Anterior cingulate cortex (tissue), 58 donors: ENCODE data around the gene S100A2.
"Not testable (repeated sequence)": the region's sequence is repeated elsewhere in the genome, so short reads cannot be mapped to it uniquely, and the experiment has no call there.

ENCODE experiments used
- DNase-seq, 58 donors: peaks; one replicate each; lab custom pipeline; 2025; lab: John Stamatoyannopoulos, UW

The S100A2 gene

DNA sequence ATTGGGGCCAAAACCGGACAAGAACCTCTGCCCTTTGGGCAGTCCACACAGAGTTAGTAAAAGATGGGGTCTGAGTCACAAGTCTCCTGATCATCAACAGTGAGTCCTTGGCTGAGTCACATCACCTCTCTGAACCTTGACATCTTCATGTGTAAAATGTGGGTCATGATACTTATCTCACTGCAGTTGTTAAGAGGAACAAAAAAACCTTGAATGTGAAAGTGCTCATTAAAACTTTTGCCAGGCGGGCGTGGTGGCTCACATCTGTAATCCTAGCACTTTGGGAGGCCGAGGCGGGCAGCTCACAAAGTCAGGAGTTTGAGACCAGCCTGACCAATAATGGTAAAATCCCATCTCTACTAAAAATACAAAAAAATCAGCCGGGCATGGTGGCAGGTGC is 31.6 kb upstream of the S100A2 start:
- no peak for DNase-seq

GRCh38 chr1:153592748-153593147 is 27.1 kb upstream of the S100A2 start:
- DNase-seq: peak in 4 of 58 donors; percentile 18 to 66 (median 39)

DNA sequence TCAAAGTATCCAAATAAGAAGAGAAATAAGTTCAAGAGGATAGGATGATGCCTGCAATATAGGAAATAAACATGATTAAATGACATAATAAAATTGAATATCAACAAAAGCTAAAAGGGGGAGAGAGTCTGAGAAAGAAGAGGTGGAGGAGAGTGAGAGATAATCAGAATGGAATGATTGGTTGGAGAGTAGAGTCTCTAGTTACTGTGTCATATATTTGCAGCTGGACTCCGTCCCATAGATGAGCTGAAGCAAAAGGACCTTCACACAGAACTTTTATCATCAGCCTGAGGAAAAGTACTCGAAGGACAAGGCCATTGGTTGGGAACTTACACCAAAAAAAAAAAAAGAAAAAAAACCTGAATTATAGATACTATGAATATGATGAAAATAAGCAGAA is 22.8 kb upstream of the S100A2 start:
- DNase-seq: no peak

- DNase-seq: not testable (repeated sequence)
These were observed 22.4 kb upstream of the S100A2 start for GRCh38 chr1:153588033-153588432.

- no peak for DNase-seq
These were observed 21.7 kb upstream of the S100A2 start for GRCh38 chr1:153587314-153587713.

DNA sequence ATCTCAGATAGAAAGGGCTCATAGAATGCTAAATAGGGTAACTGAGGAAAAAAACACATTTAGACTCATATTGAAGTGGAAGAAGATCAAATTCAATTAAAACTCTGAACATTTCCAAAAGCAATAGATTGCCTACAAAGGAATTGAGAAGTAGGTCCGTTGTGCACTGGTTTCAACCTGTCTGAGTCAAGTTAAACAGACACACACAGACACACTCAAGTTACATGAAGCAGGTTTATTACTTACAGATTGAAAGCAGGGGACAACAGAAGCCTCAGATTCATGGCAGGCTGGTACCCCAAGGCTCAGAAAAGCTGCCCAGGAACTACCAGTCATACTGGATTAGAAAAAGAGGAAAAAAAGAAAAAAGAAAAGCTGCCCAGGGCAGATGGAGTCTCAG is 20.7 kb upstream of the S100A2 start:
- DNase-seq: no peak

GRCh38 chr1:153585006-153585405 is 19.4 kb upstream of the S100A2 start:
- no peak for DNase-seq

- DNase-seq: no peak
These were observed 18.3 kb upstream of the S100A2 start for GRCh38 chr1:153583976-153584375.

DNA sequence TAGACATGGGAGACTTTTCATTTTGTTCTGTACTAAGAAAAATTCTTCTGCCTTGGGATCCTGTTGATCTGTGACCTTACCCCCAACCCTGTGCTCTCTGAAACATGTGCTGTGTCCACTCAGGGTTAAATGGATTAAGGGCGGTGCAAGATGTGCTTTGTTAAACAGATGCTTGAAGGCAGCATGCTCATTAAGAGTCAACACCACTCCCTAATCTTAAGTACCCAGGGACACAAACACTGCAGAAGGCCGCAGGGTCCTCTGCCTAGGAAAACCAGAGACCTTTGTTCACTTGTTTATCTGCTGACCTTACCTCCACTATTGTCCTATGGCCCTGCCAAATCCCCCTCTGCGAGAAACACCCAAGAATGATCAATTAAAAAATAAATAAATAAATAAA is 17.9 kb upstream of the S100A2 start:
- DNase-seq: not testable (repeated sequence)

DNA sequence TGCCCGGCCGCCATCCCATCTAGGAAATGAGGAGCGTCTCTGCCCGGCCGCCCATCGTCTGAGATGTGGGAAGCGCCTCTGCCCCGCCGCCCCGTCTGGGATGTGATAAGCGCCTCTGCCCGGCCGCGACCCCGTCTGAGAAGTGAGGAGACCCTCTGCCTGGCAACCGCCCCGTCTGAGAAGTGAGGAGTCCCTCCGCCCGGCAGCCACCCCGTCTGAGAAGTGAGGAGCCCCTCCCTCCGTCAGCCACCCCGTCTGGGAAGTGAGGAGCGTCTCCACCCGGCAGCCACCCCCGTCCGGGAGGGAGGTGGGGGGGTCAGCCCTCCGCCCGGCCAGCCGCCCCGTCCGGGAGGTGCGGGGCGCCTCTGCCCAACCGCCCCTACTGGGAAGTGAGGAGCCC is 17.2 kb upstream of the S100A2 start:
- not testable (repeated sequence) for DNase-seq

DNA sequence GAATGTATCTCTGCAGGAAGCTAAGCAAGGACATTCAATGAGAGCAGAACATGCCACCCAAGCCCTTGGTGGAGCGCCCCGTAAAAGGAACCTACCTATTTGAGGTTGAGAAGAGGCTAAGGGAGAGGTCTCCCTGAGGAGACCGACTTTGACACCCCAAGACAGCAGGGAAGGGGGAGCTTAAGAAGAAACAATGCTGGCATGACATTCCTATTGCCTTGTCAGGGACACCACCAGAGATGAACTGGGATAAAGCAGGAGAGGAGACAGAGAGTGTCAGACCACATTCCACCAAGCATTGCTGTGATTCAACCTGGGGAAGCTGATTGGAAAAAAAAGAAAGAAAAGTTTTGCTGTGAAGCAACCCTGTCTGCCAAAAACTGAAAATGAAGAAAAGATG is 13.3 kb upstream of the S100A2 start:
- no peak for DNase-seq

DNA sequence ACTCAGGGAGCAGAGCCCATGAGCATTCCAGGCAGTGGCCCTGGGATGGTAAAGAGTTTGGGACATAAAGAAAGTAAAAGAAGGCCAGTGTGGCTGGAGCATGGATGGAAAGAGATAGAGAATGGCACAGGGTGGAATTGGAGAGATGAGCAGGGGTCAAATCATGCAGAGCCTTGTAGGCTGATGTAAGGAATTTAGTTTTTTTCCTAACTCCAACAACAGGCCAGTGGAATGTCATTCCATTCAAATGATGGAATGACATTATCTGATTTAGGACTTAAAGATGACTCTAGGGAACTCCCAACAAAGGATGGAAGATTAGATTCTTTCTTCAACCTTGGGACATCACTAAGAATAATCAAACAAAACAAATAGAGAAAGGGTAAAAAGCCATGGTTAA is 12.8 kb upstream of the S100A2 start:
- DNase-seq: no peak

DNA sequence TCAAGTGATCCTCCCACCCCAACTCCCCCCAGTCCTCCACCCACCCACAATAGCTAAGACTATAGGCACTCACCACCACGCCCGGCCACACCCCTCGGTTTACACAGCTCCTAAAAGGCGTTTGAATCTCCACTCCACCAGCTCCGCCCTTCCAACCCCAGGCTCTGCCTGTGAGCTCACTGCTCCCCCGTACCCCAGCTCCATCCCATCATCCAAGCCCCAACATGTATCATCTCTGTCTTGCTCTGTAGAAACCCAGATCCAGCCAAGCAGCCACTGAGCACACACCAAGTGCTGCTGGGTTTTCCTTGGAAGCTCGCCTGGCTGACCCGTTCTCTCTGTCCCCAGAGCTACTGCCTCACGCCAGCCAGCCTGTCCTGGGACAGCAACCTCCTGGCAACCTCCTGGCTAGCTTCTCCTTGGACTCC is 12.0 kb upstream of the S100A2 start:
- peak in 30 of 58 donors; percentile 3 to 70 (median 28) for DNase-seq

DNA sequence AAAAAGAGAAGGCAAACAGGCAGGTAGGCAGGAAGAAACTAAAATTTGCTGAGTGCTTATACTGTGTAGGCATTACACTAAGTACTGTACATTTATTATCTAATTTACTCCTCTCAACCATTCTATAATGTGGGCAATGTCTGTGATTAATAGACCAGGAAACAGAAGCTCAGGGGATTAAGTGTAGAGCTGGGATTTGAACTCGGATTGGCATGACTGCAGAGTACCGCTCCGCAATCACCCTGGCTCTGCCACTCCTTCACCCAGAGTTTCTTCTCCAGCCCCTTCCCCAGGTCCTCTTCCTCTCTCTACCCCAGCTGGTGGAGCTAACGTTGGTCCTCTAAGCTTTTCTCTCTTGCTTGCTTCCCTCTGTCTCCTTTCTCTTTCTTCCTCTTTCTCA is 11.5 kb upstream of the S100A2 start:
- no peak for DNase-seq

DNA sequence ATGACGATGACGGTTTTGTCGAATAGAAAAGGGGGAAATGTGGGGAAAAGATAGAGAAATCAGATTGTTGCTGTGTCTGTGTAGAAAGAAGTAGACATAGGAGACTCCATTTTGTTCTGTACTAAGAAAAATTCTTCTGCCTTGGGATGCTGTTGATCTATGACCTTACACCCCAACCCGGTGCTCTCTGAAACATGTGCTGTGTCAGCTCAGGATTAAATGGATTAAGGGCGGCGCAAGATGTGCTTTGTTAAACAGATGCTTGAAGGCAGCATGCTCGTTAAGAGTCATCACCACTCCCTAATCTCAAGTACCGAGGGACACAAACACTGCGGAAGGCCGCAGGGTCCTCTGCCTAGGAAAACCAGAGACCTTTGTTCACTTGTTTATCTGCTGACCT is 9.9 kb upstream of the S100A2 start:
- DNase-seq: not testable (repeated sequence)

DNA sequence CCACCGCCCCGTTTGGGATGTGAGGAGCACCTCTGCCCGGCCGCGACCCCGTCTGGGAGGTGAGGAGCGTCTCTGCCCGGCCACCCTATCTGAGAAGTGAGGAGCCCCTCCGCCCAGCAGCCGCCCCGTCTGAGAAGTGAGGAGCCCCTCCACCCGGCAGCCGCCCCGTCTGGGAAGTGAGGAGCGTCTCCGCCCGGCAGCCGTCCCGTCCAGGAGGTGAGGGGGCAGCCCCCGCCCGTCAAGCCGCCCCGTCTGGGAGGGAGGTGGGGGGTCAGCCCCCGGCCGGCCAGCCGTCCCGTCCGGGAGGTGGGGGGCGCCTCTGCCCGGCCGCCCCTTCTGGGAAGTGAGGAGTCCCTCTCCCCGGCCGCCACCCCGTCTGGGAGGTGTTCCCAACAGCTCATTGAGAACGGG is 9.4 kb upstream of the S100A2 start:
- not testable (repeated sequence) for DNase-seq

- no peak for DNase-seq
These were observed 7.7 kb upstream of the S100A2 start for GRCh38 chr1:153573351-153573750.

DNA sequence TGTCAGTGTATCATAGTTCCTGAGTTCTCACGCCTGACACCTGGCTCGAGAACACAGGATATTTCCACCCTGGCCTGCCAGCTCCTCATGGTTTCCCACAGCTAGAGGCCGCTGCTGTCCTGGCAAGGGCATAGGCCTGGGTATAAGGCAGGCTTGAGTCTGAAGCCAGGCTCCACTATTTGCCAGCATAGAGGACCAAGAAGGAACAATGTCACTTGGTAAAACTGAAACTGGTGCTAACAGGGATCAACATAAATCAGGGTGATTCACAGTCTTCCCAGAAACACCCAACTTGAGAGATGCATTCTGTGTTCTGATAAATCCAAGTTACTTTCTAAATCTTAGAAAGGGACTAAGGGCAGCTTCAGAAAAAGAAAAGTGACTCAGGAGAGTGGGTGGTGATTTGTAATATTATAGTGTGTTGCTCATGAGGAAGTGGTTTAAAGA is 6.9 kb upstream of the S100A2 start:
- DNase-seq: peak in 56 of 58 donors; percentile 11 to 87 (median 64)

DNA sequence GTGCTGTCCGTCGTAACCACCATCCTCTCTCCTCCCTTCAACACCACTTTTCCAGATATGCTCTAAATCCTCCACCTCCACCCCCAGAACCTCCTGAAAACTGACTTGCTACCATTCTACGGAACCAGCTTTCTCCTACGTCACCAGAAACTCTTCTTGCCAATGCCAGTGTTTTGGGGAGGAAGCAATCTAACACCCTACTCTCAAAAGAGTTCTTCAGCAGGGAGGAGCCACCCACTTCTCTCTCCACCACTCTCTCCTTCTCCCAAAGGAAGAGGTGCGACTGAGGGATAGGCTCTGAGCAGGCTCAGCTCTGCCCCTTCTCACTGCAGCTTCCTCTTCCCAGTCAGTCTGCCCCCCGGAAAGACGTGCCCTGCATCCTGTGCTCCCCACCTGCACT is 6.1 kb upstream of the S100A2 start:
- DNase-seq: peak in 5 of 58 donors; percentile 2 to 44 (median 8)

DNA sequence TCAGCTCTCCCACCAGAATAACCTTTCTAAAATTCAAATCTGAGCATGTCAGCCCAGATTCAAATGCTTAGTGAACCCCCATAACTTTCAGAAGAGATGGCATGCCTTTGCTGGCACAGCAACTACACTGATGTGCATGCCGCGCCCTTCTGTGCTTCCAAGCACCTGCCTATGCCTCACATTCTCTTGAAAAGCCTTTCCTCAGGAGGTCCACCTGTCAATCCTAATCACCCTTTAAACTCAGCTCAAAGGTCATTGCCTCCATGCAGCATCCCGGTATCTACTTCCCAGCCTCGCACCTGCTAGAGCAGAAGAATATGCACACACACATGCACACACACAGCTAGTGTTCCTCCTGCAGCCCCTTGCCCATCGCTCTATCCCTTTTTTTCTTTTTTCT is 5.2 kb upstream of the S100A2 start:
- no peak for DNase-seq

DNA sequence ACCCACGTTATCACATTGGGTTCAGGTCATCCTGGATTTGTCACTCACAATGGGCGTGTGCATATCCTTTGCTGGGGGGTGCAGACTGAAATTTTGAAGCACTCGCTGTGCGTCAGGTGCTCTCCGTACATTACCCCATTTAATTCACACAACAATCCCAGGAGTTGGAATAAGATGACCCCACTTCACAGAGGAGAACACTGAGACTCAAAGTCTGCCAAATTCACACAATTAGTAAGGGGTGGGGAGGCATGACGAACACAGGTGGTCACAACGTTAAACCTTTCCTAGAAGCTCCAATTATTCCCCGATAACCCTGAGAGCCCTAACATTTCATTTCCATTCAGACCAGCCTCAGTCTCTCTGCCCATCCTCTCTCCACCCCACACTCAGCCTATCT is 3.8 kb upstream of the S100A2 start:
- DNase-seq: no peak

DNA sequence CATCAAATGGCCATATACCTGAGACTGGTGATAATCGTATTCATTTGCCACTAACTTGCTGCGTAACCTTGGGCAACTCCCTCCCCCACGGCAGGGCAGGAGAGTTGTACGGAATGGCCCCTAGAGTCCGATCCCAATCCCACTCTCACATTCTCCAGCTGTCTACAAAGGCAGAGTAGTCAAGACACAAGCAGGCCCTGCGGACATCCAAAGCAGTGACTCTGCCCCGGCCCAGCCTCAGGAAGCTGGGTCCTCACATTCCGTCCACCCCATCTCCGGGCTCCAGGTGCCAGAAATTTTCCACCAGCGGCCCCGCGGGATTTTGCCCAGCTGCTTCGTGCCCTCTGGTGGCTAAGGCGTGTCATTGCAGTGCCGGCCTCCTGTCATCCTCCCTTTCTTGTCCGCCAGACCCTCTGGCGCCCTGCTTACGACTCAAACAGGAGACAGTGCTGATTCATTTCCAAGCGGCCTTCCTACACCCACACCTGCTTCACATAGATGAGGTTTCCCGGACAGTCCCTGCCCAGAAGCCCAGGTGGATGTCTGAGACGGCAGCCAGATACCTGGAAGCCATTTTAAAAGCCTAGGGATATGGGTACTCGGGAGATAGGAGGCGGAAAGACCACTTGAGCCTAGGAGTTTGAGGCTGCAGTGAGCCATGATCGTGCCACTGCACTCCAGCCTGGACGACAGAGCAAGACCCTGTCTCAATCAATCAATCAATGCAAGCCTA is 2.9 kb upstream of the S100A2 start:
- peak in 56 of 58 donors; percentile 22 to 86 (median 70) for DNase-seq
